Measurements from ENCODE around the gene NXT1.
A peak's percentile ranks its signal among the peaks of the same experiment; 100 is the strongest.
"Not testable (repeated sequence)": the region's sequence is repeated elsewhere in the genome, so short reads cannot be mapped to it uniquely, and the experiment has no call there.

Gene NXT1

GRCh38 chr20:23350196-23350903, at the start of gene NXT1:
NXT1 (plus strand) TSS chr20:23350791; CDS start chr20:23354042, 3,251 bp downstream.
- DNase-seq, result peak; percentile 94 to 97

- no peak for DNase-seq
Observed at GRCh38 chr20:23301436-23302050, 49.0 kb upstream of the NXT1 start.

DNA sequence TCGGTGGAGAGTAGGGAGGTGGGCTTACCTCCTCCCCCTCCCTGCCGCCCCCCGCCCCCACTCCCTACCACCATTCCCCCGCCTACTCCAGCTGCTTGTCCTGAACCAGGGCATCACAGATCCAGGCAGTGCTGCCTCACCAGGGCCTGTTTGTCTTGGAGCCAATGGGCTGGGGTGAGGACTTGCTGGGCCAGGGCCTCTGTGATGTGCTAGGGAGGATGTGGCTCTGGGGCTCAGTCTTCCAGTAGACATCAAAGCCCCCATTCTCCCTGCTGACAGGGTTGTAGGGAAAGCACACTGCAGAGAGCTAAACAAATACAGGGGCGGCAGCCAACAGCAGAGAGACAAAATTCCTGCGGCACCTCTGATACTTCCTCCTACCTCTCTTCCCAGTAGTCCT, 48.2 kb upstream of the NXT1 start:
- no peak for DNase-seq

GRCh38 chr20:23302801-23303200, 47.8 kb upstream of the NXT1 start:
- no peak for DNase-seq

DNA sequence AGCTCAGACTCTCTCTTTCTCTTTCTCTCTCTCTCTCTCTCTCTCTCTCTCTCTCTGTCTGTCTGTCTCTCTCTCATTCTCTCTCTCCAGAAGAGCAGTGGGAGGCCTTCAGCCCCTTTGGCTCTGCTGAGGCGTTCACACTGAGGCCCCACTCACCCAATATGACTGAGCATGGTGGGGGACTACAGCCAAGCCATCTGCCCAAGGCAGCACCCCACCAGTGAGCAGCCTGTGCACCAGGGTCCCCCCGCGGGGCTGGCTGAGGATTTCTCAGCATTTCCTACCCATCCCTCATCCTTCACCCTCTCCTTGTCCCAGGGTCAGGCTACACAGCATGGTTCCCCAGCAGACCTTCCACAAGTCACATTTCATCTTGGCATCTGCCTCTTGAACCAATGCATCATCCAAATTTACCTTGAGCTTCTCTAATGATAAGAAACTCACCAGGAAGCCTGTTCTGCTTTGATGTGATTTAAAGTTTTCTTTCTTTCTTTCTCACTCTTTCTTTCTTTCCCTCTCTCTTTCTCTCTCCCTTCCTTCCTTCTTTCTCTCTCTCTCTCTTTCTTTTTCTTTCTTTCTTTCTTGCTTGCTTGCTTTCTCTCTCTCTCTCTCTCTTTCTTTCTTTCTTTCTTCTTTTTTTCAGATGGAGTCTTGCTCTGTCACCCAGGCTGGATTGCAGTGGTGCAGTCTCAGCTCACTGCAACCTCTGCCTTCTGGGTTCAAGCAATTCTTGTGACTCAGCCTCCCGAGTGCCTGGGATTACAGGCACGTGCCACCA, 47.1 kb upstream of the NXT1 start:
- no peak for DNase-seq

DNA sequence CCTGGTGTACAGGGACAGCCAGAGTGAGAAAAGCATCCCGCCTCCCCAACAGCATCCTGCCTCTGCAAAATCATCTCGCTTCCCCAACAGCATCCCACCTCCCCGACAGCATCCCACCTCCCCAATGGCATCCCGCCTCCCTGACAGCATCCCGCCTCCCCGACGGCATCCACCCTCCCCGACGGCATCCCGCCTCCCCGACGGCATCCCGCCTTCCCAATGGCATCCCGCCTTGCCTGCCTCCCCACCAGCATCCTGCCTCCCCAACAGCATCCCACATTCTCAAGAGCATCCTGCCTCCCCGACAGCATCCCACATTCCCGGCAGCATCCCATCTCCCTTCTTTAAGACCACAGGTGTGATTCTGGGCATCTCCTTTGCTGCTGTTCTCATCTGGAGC, 46.0 kb upstream of the NXT1 start:
- no peak for DNase-seq

- no peak for DNase-seq
Observed at GRCh38 chr20:23305098-23305497, 45.5 kb upstream of the NXT1 start.

DNA sequence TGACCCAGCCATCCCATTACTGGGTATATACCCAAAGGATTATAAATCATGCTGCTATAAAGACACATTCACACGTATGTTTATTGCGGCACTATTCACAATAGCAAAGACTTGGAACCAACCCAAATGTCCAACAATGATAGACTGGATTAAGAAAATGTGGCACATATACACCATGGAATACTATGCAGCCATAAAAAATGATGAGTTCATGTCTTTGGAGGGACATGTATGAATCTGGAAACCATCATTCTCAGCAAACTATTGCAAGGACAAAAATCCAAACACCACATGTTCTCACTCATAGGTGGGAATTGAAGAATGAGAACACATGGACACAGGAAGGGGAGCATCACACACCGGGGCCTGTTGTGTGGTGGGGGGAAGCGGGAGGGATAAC, 43.2 kb upstream of the NXT1 start:
- not testable (repeated sequence) for DNase-seq

GRCh38 chr20:23308024-23308423, 42.6 kb upstream of the NXT1 start:
- no peak for DNase-seq

- DNase-seq, result no peak
Observed at GRCh38 chr20:23308908-23309307, 41.7 kb upstream of the NXT1 start.

DNA sequence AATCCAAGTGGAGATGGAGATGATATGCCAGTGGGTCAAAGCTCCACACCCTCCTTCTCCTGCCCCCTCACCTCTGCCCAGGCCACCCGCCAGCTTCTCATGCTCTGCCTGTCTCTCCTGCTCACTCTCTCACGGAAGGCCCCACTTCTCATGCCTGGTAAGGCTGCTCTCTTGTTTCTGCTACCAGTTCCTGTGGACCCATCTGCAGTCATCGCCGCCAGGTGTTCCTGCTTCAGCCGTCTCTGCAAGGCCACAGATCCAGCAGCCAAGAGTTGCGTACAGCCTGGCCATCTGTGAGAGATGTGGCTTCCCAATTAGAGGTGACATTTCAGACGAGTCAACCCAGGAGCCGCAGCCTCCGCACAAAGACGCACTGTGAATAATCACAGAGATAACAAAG, 40.8 kb upstream of the NXT1 start:
- no peak for DNase-seq

DNA sequence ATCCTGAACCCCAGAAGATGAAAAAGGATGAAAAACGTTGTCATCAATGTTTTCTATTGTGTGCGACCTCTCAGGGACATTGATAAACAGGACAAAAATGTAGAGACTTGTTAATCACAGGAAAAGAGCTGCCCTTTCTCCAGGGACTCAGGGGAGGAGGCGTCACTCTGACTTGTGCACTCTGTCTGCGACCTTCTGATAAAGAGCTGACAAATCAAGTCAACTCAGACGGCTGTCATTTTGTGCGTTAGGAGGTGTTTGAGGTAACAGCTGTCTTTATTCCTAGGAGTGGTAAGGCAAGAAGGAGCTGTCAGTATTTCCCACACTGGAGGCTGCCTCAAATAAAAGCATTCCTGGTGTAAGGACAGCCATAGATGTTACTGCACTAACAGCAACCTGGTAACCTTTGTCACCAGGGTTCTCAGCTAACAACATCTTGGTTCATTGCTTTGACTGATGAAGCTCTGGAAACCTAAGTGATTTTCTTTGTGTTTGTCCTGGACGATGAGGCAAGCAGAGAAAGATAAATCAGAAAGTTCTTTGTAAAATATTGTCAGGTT, 38.6 kb upstream of the NXT1 start:
- no peak for DNase-seq

DNA sequence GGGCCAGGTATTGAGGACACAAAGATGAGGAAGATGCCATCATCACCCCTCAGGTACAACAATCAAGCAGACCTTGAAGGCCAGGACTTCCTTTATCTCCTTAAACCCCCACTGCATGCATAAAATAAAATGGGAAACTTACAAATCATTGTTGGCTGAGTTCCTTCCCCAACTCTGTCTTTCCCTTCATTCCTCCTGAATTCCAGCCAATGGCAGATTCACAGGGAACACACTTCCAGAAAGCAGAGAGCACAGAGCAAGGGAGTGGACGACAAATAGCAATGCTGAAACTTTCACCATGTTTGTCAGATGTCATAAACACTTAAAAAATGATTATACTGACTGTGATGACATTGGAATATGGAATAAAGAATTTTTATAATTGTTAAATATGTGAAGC, 37.3 kb upstream of the NXT1 start:
- DNase-seq, result no peak

DNA sequence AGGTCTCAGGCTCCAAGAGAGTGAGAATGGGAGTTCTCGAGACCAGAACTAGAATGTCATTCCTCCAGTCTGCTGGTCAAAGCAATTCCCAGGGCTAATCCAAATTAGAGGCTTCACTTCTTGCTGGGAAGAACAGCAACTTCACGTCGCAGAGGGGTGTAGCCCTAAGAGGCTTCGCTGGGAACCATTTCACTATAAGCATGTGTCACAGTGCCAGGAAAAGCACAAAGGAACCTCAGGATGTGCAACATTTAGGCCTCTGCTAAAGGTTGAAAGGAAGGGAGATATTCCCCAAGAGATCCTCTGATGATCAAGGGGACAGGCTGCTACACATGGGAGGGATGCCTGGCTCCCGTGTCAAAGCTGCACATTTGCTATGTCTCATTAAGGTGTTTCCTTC, 35.9 kb upstream of the NXT1 start:
- no peak for DNase-seq

DNA sequence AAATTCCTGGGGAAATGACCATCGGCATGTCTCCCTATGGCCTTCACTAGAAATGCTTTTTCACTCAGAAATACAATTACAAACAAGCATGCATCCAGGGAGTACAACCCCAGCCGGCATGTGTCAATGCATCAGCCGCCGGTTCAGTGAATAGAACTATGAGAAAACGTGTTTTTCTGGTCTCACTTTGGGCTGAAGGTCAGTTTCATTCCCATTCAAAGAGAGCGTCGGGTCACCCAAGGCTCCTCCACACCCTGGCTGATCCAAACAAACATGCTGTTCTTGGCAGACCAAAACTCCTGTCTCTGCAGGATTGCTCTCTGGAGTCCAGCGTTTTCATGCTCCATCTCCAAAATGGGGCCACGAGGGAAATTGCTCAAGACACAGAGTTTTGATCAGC, 35.5 kb upstream of the NXT1 start:
- no peak for DNase-seq

DNA sequence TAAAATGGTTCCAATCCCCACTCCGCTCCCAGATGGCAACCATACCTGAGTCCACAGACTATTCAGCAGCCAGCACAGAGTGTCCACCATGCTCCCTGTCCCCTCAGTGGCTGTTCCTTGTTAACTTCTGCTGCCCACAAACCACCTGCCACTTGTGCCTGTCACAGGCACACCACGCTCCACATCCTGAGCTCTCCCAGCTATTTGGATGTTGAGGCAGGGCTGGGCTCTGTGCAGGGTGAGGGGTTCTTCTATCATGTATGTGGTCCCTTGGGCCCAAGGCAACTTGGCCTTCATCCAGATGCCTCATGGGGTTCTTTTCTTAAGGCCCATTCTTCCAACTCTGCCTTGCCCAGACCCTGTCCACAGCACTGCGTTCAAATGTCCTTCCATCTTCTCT, 34.0 kb upstream of the NXT1 start:
- DNase-seq, result no peak

GRCh38 chr20:23317081-23317480, 33.5 kb upstream of the NXT1 start:
- no peak for DNase-seq

- no peak for DNase-seq
Observed at GRCh38 chr20:23318347-23318746, 32.2 kb upstream of the NXT1 start.

DNA sequence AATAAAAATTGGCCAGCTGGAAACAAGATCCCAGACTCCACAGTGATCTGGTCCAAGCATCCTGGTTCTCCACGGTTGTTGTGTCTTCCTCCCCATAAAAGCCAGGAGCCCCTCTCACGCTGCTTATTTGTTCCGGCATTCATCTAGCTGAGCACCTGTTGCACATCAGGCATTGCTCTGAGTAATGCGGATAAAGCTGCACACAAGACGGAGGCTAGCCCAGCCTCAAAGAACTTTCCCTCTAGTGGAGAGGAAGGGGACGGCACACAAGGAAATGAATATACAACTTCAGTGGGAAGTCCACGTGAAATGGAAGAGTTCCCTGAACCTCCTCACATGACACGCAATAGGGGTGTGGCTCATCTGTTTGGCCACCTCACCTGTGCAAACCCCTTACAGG, 30.3 kb upstream of the NXT1 start:
- no peak for DNase-seq

DNA sequence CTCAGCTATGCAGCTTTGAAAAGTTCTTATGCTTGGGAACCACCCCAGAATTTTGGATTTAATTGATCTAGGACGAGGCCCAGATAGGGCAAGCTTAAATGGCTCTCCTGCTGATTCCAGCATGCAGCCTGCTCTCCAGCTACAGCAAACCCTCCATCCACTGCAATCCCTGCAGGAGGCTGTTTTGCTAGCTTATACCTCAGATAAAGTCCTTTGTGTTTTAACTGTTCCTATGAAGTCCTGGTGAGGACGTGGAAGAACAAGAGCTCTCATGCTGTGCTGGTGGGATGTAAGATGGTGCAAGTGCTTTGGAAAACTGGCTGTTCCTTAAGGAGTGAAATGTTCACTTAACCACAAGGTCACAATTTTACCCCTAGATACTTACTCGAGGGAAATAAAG, 25.5 kb upstream of the NXT1 start:
- DNase-seq, result no peak

- DNase-seq, result no peak
Observed at GRCh38 chr20:23326774-23327173, 23.8 kb upstream of the NXT1 start.

DNA sequence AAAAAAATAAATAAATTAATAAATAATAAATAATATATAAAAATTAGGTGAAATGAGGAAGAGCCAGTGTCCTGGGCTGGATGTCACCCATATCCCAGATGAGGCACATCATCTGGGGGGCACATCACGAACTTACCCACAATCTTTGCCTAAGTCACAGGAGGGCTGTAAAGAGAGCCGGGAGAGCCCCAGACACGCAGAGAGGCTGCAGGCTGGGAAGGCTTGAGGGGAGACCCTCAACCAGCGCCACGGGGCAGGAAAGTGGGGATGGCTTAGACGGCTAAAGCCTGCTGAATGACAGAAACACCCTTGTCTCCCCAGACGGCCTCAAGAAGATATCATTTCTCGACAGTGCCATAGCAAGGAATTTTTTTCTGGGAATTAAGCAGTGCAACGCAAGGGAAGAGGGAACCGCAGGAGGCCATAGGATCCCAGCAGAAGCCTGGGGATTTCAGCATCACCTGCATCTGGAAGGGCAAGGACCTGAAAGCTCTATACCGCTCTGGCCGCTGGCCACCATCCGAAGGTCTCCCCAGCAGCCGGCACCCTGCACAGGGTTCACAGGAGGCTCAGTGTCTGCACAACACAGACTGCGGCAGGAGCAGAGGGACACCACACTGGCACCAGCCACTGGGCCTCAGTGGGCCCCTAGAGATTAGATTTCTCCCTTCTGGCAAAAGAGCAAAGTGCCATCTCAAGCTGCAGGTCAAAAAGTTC, 22.8 kb upstream of the NXT1 start:
- DNase-seq, result no peak
